Neural cell (in vitro differentiated cells): ENCODE results near the gene ADORA2B. TPM values are rescaled to one million over a fixed set of nuclear protein-coding genes. Genes with fewer than 3 reads are reported as not detected.
"Not testable (repeated sequence)": the region's sequence is repeated elsewhere in the genome, so short reads cannot be mapped to it uniquely, and the experiment has no call there.

Experiments used
- H2AFZ ChIP-seq: fragments of 200-600, 300-800 bp; sonication (generic), shearing (Covaris generic); 2 replicates; pipeline ENCODE4 v1.6.0; 2014; ENCODE audit warnings: low read depth, mild to moderate bottlenecking, antibody characterized with exemption, low read length, moderate library complexity
- H3F3A ChIP-seq: fragments of 200-600 bp; shearing (Covaris generic); 2 replicates; pipeline ENCODE4 v1.6.1; 2016; ENCODE audit warnings: mild to moderate bottlenecking, moderate library complexity, mixed read lengths, antibody characterized with exemption, low read length; ENCODE audit not compliant: insufficient read depth, poor library complexity, severe bottlenecking
- H3K27ac ChIP-seq: fragments of 200-600, 300-800 bp; sonication (generic), shearing (Covaris generic); 2 replicates; pipeline ENCODE4 v1.5.1; 2014; ENCODE audit warnings: mild to moderate bottlenecking, low read length, moderate library complexity
- H3K27me3 ChIP-seq: fragments of 300-800, 200-600 bp; sonication (generic), shearing (Covaris generic); 2 replicates; pipeline ENCODE4 v1.6.0; 2014; ENCODE audit warnings: mild to moderate bottlenecking, low read depth, low read length, moderate library complexity; ENCODE audit not compliant: insufficient read depth
- H3K36me3 ChIP-seq: fragments of 300-800, 200-600 bp; sonication (generic), shearing (Covaris generic); 2 replicates; pipeline ENCODE4 v1.5.1; 2014; ENCODE audit warnings: mild to moderate bottlenecking, antibody characterized with exemption, low read length, moderate library complexity; ENCODE audit not compliant: insufficient read depth
- H3K4me2 ChIP-seq: fragments of 300-800, 200-600 bp; sonication (generic), shearing (Covaris generic); 2 replicates; pipeline ENCODE4 v1.6.0; 2014; ENCODE audit warnings: mild to moderate bottlenecking, low read length
- H3K4me3 ChIP-seq: fragments of 300-800, 200-600 bp; sonication (generic), shearing (Covaris generic); 2 replicates; pipeline ENCODE4 v1.5.1; 2014; ENCODE audit warnings: mild to moderate bottlenecking, low read length, moderate library complexity
- H3K79me2 ChIP-seq: fragments of 200-600 bp; shearing (Covaris generic); replicated peaks from 2 replicates; pipeline ENCODE4 v1.6.0; 2014; ENCODE audit warnings: mild to moderate bottlenecking, low read length, moderate library complexity; ENCODE audit not compliant: insufficient read depth
- H3K9ac ChIP-seq: fragments of 300-800, 200-600 bp; sonication (generic), shearing (Covaris generic); 2 replicates; pipeline ENCODE4 v1.6.1; 2016; ENCODE audit warnings: mild to moderate bottlenecking, low read length, mixed read lengths
- H3K9me2 ChIP-seq: fragments of 200-600 bp; shearing (Covaris generic); 2 replicates; pipeline ENCODE4 v1.6.1; 2016; ENCODE audit warnings: mild to moderate bottlenecking, low read length, mixed read lengths; ENCODE audit not compliant: insufficient read depth
- H3K9me3 ChIP-seq: fragments of 200-600, 300-800 bp; sonication (generic), shearing (Covaris generic); 2 replicates; pipeline ENCODE4 v1.6.1; 2016; ENCODE audit warnings: mild to moderate bottlenecking, mixed run types, low read length, moderate library complexity, mixed read lengths
- H4K20me1 ChIP-seq: fragments of 200-600 bp; shearing (Covaris generic); 2 replicates; pipeline ENCODE4 v1.6.1; 2016; ENCODE audit warnings: mild to moderate bottlenecking, mixed run types; ENCODE audit not compliant: insufficient read depth
- CTCF ChIP-seq: fragments of 450-650 bp; IDR thresholded peaks from 2 replicates; pipeline ENCODE4 v1.5.1; 2014; ENCODE audit warnings: antibody characterized with exemption, mild to moderate bottlenecking, moderate library complexity; ENCODE audit not compliant: poor library complexity, severe bottlenecking
- EP300 ChIP-seq: fragments of 450-650 bp; conservative IDR thresholded peaks from 2 replicates; pipeline ENCODE4 v1.6.1; 2014; ENCODE audit warnings: antibody characterized with exemption, mild to moderate bottlenecking, moderate library complexity; ENCODE audit not compliant: poor library complexity, severe bottlenecking
- EZH2 ChIP-seq: fragments of 200-600, 300-800 bp; shearing (Covaris generic), sonication (generic); IDR thresholded peaks from 2 replicates; pipeline ENCODE4 v1.6.1; 2014; ENCODE audit warnings: antibody characterized with exemption, low read length, borderline replicate concordance, mild to moderate bottlenecking; ENCODE audit not compliant: insufficient read depth, poor library complexity, severe bottlenecking
- MXI1 ChIP-seq: fragments of 450-650 bp; conservative IDR thresholded peaks from 2 replicates; pipeline ENCODE4 v1.6.1; 2014; ENCODE audit warnings: antibody characterized with exemption, mild to moderate bottlenecking; ENCODE audit not compliant: poor library complexity, severe bottlenecking
- POLR2AphosphoS5 ChIP-seq: IDR thresholded peaks from 2 replicates; pipeline ENCODE4 v1.6.1; 2012
- RAD21 ChIP-seq: fragments of 450-650 bp; conservative IDR thresholded peaks from 2 replicates; pipeline ENCODE4 v1.6.1; 2014; ENCODE audit warnings: antibody characterized with exemption, mild to moderate bottlenecking, moderate library complexity
- REST ChIP-seq: IDR thresholded peaks from 2 replicates; pipeline ENCODE4 v1.6.1; 2012; ENCODE audit warnings: borderline replicate concordance
- SMC3 ChIP-seq: fragments of 450-650 bp; conservative IDR thresholded peaks from 2 replicates; pipeline ENCODE4 v1.6.1; 2014; ENCODE audit warnings: antibody characterized with exemption, mild to moderate bottlenecking, moderate library complexity; ENCODE audit not compliant: poor library complexity
- TAF1 ChIP-seq: IDR thresholded peaks from 2 replicates; pipeline ENCODE4 v1.6.1; 2012; ENCODE audit warnings: low read depth
- polyA plus RNA-seq: library from polyadenylated mRNA; depleted of rRNA; stranded (reverse); fragments of >200 nt; gene quantifications from 2 replicates; pipeline ENCODE4 v1.2.3, GENCODE V29; 2014

Gene ADORA2B
- polyA plus RNA-seq, 1 donor from 2014 or later: 0.78 TPM

GRCh38 chr17:15896834-15897233, 48.1 kb upstream of the ADORA2B start:
- Histone ChIP-seq H2AFZ (no peak overlapping the region), H3K4me2 (no peak overlapping the region), H3K27me3 (no peaks in the 10 kb centered on the region), H3K9me2 (no peaks in the 10 kb centered on the region), H3K9me3 (peaks cover 9% of the 10 kb centered on the region), H3K36me3 (no peaks in the 10 kb centered on the region), H3K79me2 (no peaks in the 10 kb centered on the region), H3K9ac (no peak overlapping the region), H3K27ac (no peak overlapping the region), H3K4me3 (no peak overlapping the region), H4K20me1 (no peaks in the 10 kb centered on the region), H3F3A (no peaks in the 10 kb centered on the region)
- no peak for TF ChIP-seq CTCF

GRCh38 chr17:15899596-15899995, 45.3 kb upstream of the ADORA2B start:
- not testable (repeated sequence) for H3K27ac ChIP-seq, H4K20me1 ChIP-seq, H3K9me2 ChIP-seq, H3K4me2 ChIP-seq, H3K79me2 ChIP-seq, H3K27me3 ChIP-seq, H3K9me3 ChIP-seq, H3K36me3 ChIP-seq, H3F3A ChIP-seq, H3K4me3 ChIP-seq, H3K9ac ChIP-seq, H2AFZ ChIP-seq

GRCh38 chr17:15900871-15901270, 44.1 kb upstream of the ADORA2B start:
- H3K9me2 ChIP-seq: no peaks in the 10 kb centered on the region
- no peaks in the 10 kb centered on the region for H3K27me3 ChIP-seq
- H3K9ac ChIP-seq: no peak overlapping the region
- TF ChIP-seq TAF1 (no peak), RAD21 (no peak), MXI1 (no peak), POLR2AphosphoS5 (no peak), EP300 (no peak), CTCF (no peak), EZH2 (no peak), SMC3 (no peak), REST (no peak)
- no peaks in the 10 kb centered on the region for H3K79me2 ChIP-seq
- H3K27ac ChIP-seq: no peak overlapping the region
- H3K4me3 ChIP-seq: no peak overlapping the region
- H4K20me1 ChIP-seq: no peaks in the 10 kb centered on the region
- no peak overlapping the region for H3K4me2 ChIP-seq
- no peaks in the 10 kb centered on the region for H3K36me3 ChIP-seq
- H2AFZ ChIP-seq: no peak overlapping the region
- H3K9me3 ChIP-seq: peaks cover 8% of the 10 kb centered on the region
- H3F3A ChIP-seq: no peaks in the 10 kb centered on the region

- H3K79me2 ChIP-seq, H3K9me3 ChIP-seq, H3K36me3 ChIP-seq, H3K9me2 ChIP-seq, H3K9ac ChIP-seq, H3F3A ChIP-seq, H3K27ac ChIP-seq, H3K4me3 ChIP-seq, H3K27me3 ChIP-seq, H3K4me2 ChIP-seq, H2AFZ ChIP-seq, H4K20me1 ChIP-seq: not testable (repeated sequence)
Measured at GRCh38 chr17:15905236-15905635, 39.7 kb upstream of the ADORA2B start.
